IPS-15b (cell line): ENCODE results near the gene DMAC2.
A peak's percentile ranks its signal among the peaks of the same experiment; 100 is the strongest.

Experiments
- H3K27me3 ChIP-seq: one replicate; pipeline ENCODE4 v1.6.1; 2013; ENCODE audit warnings: low read length; ENCODE audit not compliant: control insufficient read depth, insufficient read depth
- H3K36me3 ChIP-seq: one replicate; pipeline ENCODE4 v1.6.1; 2013; ENCODE audit warnings: low read length; ENCODE audit not compliant: control insufficient read depth, insufficient read depth
- H3K4me1 ChIP-seq: one replicate; pipeline ENCODE4 v1.6.1; 2013; ENCODE audit warnings: mild to moderate bottlenecking, low read length; ENCODE audit not compliant: control insufficient read depth, insufficient read depth
- H3K4me3 ChIP-seq: one replicate; pipeline ENCODE4 v1.5.1; 2013; ENCODE audit warnings: low read depth, low read length
- H3K9ac ChIP-seq: one replicate; pipeline ENCODE4 v1.6.1; 2013; ENCODE audit warnings: low read depth, mild to moderate bottlenecking, low read length
- H3K9me3 ChIP-seq: one replicate; pipeline ENCODE4 v1.6.1; 2013; ENCODE audit warnings: mild to moderate bottlenecking, low read length; ENCODE audit not compliant: control insufficient read depth, insufficient read depth

DMAC2 gene

DNA sequence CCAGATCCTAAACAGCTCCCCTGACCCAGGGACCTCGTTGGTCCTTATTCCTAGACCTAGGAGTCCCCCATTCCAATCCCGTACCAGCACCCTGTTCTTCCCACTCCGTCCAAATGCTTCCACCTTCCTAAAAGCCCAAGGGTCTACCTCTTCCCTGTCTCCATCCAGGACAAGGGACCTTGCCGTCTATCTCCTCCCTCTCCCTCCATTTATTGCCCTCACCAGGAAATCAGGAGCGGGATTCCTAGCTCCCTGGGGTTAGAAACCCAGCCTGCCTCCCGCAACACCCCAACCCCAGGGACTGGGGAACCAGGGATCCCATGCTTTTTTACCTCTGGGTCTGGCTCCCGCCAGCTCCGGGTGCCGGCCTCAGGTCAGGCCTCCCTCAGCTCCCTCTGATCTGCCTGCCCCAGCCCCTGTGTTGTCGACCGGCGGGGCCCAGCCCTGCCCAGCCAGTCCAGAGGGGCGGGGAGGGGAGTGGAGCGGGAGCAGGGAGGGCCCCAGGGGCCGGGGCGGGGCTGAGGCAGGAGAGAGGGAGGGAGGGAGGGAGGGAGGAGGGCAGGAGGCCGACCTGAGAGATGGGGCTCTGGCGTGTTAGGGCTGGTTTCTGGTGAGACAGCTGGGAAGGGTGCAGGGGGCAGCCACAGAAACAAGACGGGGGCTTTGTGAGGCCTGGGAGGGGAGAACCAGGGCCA, 12.6 kb downstream of the DMAC2 start, which contains the start of gene B3GNT8:
B3GNT8 (minus strand) TSS at position 423 of the 695 bp plus-strand sequence. CDS start 596 bp downstream, outside the sequence.
- H3K4me1 ChIP-seq: peaks cover 3% of the 10 kb centered on the region
- no peaks in the 10 kb centered on the region for H3K9me3 ChIP-seq
- H3K4me3 ChIP-seq: peak within 1 kb of the TSS; percentile 50
- H3K9ac ChIP-seq: peak within 1 kb of the TSS; percentile 77
- H3K36me3 ChIP-seq: peaks cover 34% of the 10 kb centered on the region
- H3K27me3 ChIP-seq: no peaks in the 10 kb centered on the region

DNA sequence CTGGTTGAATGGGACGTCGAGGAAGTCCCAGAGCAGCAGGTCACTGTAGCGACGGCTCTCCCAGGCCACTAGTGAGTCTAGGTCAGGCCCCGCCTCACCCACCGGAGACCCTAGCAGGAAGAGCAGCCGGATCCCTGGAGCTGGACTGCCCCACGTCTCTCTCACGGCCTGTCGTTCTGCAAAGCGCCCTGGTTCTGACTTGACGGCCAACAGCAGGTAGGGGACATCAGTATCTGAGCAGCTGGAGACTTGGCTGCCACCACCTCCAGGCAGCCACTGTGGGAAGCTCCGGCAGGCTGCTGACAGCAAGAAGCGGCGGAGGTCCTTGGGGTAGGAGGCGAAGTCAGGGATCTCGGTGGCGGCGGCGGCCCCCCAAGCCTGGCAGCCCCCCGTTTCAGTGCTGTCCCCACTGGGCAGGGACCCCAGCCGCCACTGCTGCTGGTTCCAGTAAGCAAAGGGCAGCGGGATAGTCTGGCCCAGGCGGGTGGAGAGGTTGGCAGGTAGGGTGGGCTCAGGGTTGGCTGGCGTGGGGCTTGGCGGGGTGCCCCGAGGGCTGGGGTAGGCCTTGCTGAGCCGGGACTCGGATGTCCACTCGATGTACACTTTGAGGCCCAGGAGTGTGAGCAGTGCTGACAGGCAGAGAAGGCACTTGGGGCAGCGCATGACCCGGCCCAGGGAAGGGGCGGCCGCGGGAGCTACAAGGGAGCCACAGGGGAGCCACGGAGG, 13.4 kb downstream of the DMAC2 start:
- peak overlapping the region; percentile 77 for H3K9ac ChIP-seq
- H3K4me3 ChIP-seq: peak overlapping the region; percentile 50
- no peaks in the 10 kb centered on the region for H3K27me3 ChIP-seq
- peaks cover 29% of the 10 kb centered on the region for H3K36me3 ChIP-seq
- no peaks in the 10 kb centered on the region for H3K9me3 ChIP-seq
- H3K4me1 ChIP-seq: peaks cover 3% of the 10 kb centered on the region

DNA sequence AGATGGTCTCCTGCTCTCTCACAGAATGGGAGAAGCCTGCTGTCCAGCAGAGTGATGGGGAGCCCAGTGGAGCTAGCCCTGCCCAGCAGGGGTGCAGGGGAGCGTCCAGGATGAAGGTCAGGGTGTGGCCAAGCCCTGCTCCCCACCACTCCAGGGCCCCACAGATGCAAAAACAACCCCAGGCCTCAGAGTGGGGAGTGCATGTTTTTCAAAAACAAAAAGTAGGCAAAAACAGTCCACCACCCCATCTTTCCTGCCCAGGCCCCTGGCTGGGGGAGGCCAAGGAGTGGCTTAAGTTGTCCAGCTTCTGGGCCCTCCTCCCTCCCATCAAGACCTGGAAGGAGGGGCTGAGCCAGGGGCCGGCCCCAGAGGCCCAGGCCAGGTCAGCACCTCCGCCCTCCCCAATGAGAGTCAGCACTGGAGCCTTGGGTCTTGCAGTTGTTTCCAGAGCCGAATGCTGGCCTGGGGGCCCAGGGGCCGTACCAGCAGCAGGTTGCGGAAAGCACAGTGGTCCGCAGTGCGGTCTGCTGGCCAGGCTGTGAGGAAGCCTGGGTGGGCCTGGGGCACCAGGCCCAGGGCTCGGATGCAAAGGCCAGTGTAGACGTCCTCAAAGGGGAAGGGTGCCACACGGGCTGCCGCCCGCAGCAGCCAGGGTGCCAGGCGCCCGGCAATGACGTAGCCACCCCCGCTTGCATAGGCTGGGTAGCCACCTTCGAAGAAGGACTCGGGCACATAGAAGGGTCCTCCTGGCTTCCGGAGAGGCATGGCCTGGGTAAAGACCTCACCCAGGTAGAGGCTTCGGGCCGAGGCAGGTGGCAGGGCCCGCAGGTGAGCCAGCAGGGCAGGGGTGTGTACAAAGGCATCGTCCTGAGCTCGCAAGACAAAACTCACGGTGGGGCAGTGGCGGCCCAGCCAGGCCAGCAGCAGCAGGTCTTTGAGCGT, 14.3 kb downstream of the DMAC2 start:
- H3K9me3 ChIP-seq: no peaks in the 10 kb centered on the region
- no peak overlapping the region for H3K4me3 ChIP-seq
- no peaks in the 10 kb centered on the region for H3K27me3 ChIP-seq
- H3K36me3 ChIP-seq: peaks cover 26% of the 10 kb centered on the region
- no peak overlapping the region for H3K9ac ChIP-seq
- peaks cover 3% of the 10 kb centered on the region for H3K4me1 ChIP-seq

DNA sequence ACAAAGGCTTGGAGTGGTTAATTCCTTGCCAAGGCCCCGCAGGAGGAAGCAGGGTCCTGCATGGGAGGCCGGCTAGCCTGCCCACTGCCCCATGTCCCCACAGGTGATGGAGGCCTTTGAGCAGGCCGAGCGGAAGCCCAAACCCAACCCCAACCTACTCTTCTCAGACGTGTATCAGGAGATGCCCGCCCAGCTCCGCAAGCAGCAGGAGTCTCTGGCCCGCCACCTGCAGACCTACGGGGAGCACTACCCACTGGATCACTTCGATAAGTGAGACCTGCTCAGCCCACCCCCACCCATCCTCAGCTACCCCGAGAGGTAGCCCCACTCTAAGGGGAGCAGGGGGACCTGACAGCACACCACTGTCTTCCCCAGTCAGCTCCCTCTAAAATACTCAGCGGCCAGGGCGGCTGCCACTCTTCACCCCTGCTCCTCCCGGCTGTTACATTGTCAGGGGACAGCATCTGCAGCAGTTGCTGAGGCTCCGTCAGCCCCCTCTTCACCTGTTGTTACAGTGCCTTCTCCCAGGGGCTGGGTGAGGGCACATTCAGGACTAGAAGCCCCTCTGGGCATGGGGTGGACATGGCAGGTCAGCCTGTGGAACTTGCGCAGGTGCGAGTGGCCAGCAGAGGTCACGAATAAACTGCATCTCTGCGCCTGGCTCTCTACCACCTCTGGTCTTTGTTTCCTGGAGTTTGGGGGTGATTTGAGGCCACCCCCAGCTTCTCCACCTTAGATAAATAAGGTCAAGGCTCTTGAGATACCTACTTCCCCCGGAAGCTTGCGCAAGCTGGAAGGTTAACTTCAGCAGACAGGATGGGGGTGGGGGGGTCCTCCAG, 15.2 kb downstream of the DMAC2 start:
- no peaks in the 10 kb centered on the region for H3K27me3 ChIP-seq
- H3K4me1 ChIP-seq: peaks cover 3% of the 10 kb centered on the region
- H3K4me3 ChIP-seq: no peak overlapping the region
- no peaks in the 10 kb centered on the region for H3K9me3 ChIP-seq
- peaks cover 31% of the 10 kb centered on the region for H3K36me3 ChIP-seq
- H3K9ac ChIP-seq: no peak overlapping the region

GRCh38 chr19:41422955-41423354, 16.8 kb downstream of the DMAC2 start:
- Histone ChIP-seq H3K4me3 (no peak overlapping the region), H3K4me1 (peaks cover 3% of the 10 kb centered on the region), H3K36me3 (peaks cover 34% of the 10 kb centered on the region), H3K27me3 (no peaks in the 10 kb centered on the region), H3K9me3 (no peaks in the 10 kb centered on the region), H3K9ac (no peak overlapping the region)

GRCh38 chr19:41422456-41422855, 17.3 kb downstream of the DMAC2 start:
- no peak overlapping the region for H3K4me3 ChIP-seq
- peaks cover 34% of the 10 kb centered on the region for H3K36me3 ChIP-seq
- H3K9me3 ChIP-seq: no peaks in the 10 kb centered on the region
- H3K9ac ChIP-seq: no peak overlapping the region
- H3K4me1 ChIP-seq: peaks cover 3% of the 10 kb centered on the region
- no peaks in the 10 kb centered on the region for H3K27me3 ChIP-seq

DNA sequence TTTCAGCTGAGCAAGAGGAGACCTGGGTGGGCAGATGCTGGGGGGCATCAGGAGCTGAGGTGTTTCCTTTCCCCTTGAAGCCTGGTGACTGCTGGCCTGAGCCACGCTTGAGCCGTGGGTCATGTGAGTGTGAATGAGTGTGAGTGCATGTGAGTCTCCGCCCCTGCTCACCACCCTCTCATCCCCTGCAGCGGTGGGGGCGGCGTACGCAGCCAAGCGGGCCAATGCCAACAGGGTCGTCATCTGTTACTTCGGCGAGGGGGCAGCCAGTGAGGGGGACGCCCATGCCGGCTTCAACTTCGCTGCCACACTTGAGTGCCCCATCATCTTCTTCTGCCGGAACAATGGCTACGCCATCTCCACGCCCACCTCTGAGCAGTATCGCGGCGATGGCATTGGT, 17.7 kb downstream of the DMAC2 start:
- no peaks in the 10 kb centered on the region for H3K9me3 ChIP-seq
- H3K4me1 ChIP-seq: peaks cover 3% of the 10 kb centered on the region
- H3K9ac ChIP-seq: no peak overlapping the region
- peaks cover 39% of the 10 kb centered on the region for H3K36me3 ChIP-seq
- H3K4me3 ChIP-seq: no peak overlapping the region
- H3K27me3 ChIP-seq: no peaks in the 10 kb centered on the region

DNA sequence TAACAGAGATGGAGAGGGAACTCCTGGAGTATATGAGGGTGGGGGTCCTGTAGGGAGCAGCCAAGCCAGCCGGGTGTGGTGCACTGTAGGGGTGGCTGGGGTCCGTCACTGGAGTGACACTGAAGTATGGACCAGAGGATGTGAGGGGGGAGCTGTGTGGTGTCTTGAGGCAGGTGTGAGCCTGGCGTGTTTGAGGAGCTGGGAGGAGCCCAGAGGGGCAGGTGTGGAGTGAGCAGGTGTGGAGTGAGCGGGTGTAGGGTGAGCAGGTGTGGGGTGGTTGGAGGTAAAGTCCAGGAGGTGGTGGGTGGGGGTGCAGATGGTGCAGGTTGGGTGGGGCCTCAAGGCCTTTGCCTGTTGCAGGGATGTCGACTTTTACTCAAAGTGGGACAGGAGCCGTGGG, 18.4 kb downstream of the DMAC2 start:
- Histone ChIP-seq H3K4me3 (no peak overlapping the region), H3K9ac (no peak overlapping the region), H3K36me3 (peaks cover 39% of the 10 kb centered on the region), H3K9me3 (no peaks in the 10 kb centered on the region), H3K4me1 (no peaks in the 10 kb centered on the region), H3K27me3 (no peaks in the 10 kb centered on the region)

DNA sequence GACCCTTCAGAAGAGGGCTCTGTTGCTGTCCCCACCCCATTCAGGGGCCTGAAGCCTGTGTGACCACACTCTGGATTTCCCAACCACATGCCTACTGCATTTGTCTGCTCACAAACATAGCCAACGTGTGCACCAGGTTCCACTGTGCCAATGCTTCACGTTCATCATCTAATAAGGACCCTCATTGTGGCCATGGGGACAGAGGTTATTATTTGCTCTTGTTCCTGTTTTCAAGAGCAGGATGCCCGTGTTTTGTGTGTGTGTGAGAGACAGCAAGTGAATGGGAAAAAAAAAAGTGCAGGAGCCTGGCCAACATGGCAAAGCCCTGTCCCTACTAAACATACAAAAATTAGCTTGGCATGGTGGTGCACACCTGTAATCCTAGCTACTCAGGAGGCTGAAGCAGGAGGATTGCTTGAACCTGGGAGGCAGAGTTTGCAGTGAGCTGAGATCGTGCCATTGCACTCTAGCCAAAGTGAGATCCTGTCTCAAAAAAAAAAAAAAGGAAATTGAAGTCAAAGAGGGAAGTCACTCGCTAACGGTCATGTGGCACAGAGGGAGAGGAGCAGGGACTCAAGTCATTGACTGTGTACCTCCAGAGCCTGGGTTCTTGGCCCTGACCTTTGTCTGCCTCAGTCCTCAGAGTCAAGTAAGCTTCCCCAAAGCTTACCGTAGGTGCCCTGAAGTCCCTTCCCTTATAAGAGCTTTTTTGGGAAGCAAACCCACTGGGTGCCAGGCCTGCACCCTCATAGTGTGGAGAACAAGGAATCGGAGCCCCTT, 19.4 kb downstream of the DMAC2 start:
- no peaks in the 10 kb centered on the region for H3K9me3 ChIP-seq
- no peak overlapping the region for H3K9ac ChIP-seq
- H3K4me1 ChIP-seq: no peaks in the 10 kb centered on the region
- no peak overlapping the region for H3K4me3 ChIP-seq
- H3K27me3 ChIP-seq: no peaks in the 10 kb centered on the region
- H3K36me3 ChIP-seq: peaks cover 36% of the 10 kb centered on the region

GRCh38 chr19:41416194-41416674, 23.5 kb downstream of the DMAC2 start:
- H3K4me1 ChIP-seq: no peaks in the 10 kb centered on the region
- H3K27me3 ChIP-seq: no peaks in the 10 kb centered on the region
- H3K9me3 ChIP-seq: no peaks in the 10 kb centered on the region
- H3K9ac ChIP-seq: no peak overlapping the region
- peaks cover 21% of the 10 kb centered on the region for H3K36me3 ChIP-seq
- no peak overlapping the region for H3K4me3 ChIP-seq
